SHP77 treated with DMSO at 0.1 percent for 48 hours (cell line): Measurements from ENCODE around the gene DMRTC1.
"Not testable (repeated sequence)": the region's sequence is repeated elsewhere in the genome, so short reads cannot be mapped to it uniquely, and the experiment has no call there.

Source experiments
- DNase-seq: peaks from one replicate; lab custom pipeline; 2025; lab: John Stamatoyannopoulos, UW

The DMRTC1 gene

GRCh38 chrX:72943819-72944169, at the start of gene DMRTC1:
Gene DMRTC1, minus strand, starts transcription at chrX:72943837. Its CDS starts 68,143 bp downstream, at chrX:72875694.
- not testable (repeated sequence) for DNase-seq

GRCh38 chrX:72980894-72981469, 37.3 kb upstream of the DMRTC1 start:
- not testable (repeated sequence) for DNase-seq

- not testable (repeated sequence) for DNase-seq
These were observed 31.2 kb upstream of the DMRTC1 start for GRCh38 chrX:72974885-72975284.

GRCh38 chrX:72971859-72972258, 28.2 kb upstream of the DMRTC1 start:
- DNase-seq = not testable (repeated sequence)

- DNase-seq = not testable (repeated sequence)
These were observed 16.3 kb upstream of the DMRTC1 start for GRCh38 chrX:72959971-72960370.

- DNase-seq = not testable (repeated sequence)
These were observed 410 bp downstream of the DMRTC1 start for GRCh38 chrX:72943035-72943818.

- not testable (repeated sequence) for DNase-seq
These were observed 1.4 kb downstream of the DMRTC1 start for GRCh38 chrX:72942272-72942671.

- not testable (repeated sequence) for DNase-seq
These were observed 5.7 kb downstream of the DMRTC1 start, which contains the start of gene FAM236A for GRCh38 chrX:72937906-72938305. Gene FAM236A, plus strand, starts transcription at chrX:72938206. Its CDS starts 57 bp downstream, at chrX:72938263.

- DNase-seq = not testable (repeated sequence)
These were observed 6.7 kb downstream of the DMRTC1 start for GRCh38 chrX:72936882-72937455.

- DNase-seq = not testable (repeated sequence)
These were observed 7.2 kb downstream of the DMRTC1 start for GRCh38 chrX:72936455-72936854.

- not testable (repeated sequence) for DNase-seq
These were observed 11.4 kb downstream of the DMRTC1 start for GRCh38 chrX:72932283-72932682.

- not testable (repeated sequence) for DNase-seq
These were observed 27.5 kb downstream of the DMRTC1 start for GRCh38 chrX:72916096-72916495.

GRCh38 chrX:72912315-72912714, 31.3 kb downstream of the DMRTC1 start, which contains the start of gene FAM236C:
Gene FAM236C, plus strand, starts transcription at chrX:72912615. Its CDS starts 100 bp downstream, at chrX:72912715.
- not testable (repeated sequence) for DNase-seq

GRCh38 chrX:72889740-72890139, 53.9 kb downstream of the DMRTC1 start:
- not testable (repeated sequence) for DNase-seq

GRCh38 chrX:72882898-72883297, 60.7 kb downstream of the DMRTC1 start:
- not testable (repeated sequence) for DNase-seq

GRCh38 chrX:72837532-72837931, 106.1 kb downstream of the DMRTC1 start:
- not testable (repeated sequence) for DNase-seq

- DNase-seq = not testable (repeated sequence)
These were observed 112.9 kb downstream of the DMRTC1 start for GRCh38 chrX:72830701-72831100.
